Endothelial cell of umbilical vein (primary cell): ENCODE measurements around the gene TSSK6. TPM values are rescaled to one million over a fixed set of nuclear protein-coding genes. Genes with fewer than 3 reads are reported as not detected.

Experiments
- BruUV-seq: library from RNA; stranded (reverse); fragments of 400-500 nt; replicated peaks from 2 replicates; lab custom pipeline; 2021; lab: Mats Ljungman, UMichigan
- CTCF ChIA-PET: fragments of 300-600, 350-600 bp; sonication (Branson Sonifier 250); formaldehyde crosslinking; loops from one replicate; lab custom pipeline; 2021; ENCODE audit warnings: antibody characterized with exemption, inconsistent platforms; lab: Charles Lee
- POLR2A ChIA-PET: fragments of 300-600, 350-600 bp; sonication (Branson Sonifier 250); formaldehyde crosslinking; loops from one replicate; lab custom pipeline; 2021; ENCODE audit warnings: antibody characterized with exemption, inconsistent platforms; lab: Charles Lee
- DNase-seq: peaks from one replicate; pipeline ENCODE4 v3.0.0-alpha.2; 2011; ENCODE audit warnings: low read depth, low spot score
- FAIRE-seq: peaks from 2 replicates; lab custom pipeline; 2011; peaks lifted over from hg19 to GRCh38; lab: Jason Lieb, UNC
- H2AFZ ChIP-seq: 2 replicates; pipeline ENCODE4 v1.6.0; 2012; ENCODE audit warnings: low read depth, low read length, control low read depth, inconsistent platforms
- H3K27ac ChIP-seq: 2 replicates; pipeline ENCODE4 v1.5.1; 2011; ENCODE audit warnings: low read depth, mild to moderate bottlenecking, control low read depth, low read length, moderate library complexity; ENCODE audit not compliant: insufficient read depth
- H3K27me3 ChIP-seq, 2 experiments: 2 replicates each; pipeline versions ENCODE4 v1.6.0 to v1.6.1; 2011; ENCODE audit warnings: low read length in 2 of 2, mixed read lengths in 1 of 2; ENCODE audit not compliant: control insufficient read depth in 2 of 2, insufficient read depth in 2 of 2
- H3K36me3 ChIP-seq, 2 experiments: 2 replicates in 1 of 2; 3 replicates in 1 of 2; pipeline ENCODE4 v1.5.1; 2011; ENCODE audit warnings: low read length in 2 of 2, mild to moderate bottlenecking in 1 of 2, moderate library complexity in 1 of 2; ENCODE audit not compliant: control insufficient read depth in 2 of 2, insufficient read depth in 2 of 2; ENCODE audit errors: extremely low read depth in 1 of 2
- H3K4me1 ChIP-seq: 3 replicates; pipeline ENCODE4 v1.5.1; 2011; ENCODE audit warnings: mild to moderate bottlenecking, low read length; ENCODE audit not compliant: control insufficient read depth, insufficient read depth; ENCODE audit errors: extremely low read depth
- H3K4me2 ChIP-seq: 2 replicates; pipeline ENCODE4 v1.6.1; 2011; ENCODE audit warnings: low read length, control low read depth, mixed read lengths; ENCODE audit not compliant: insufficient read depth
- H3K4me3 ChIP-seq, 3 experiments: fragments of 200-600 bp in 1 of 3; sonication (generic), shearing (Covaris generic) in 1 of 3; replicated peaks in 1 of 3; 2 replicates each; pipeline ENCODE4 v1.5.1; 2011 to 2016; ENCODE audit warnings: control low read depth in 3 of 3, low read length in 3 of 3, mild to moderate bottlenecking in 2 of 3, inconsistent platforms in 1 of 3, low read depth in 1 of 3, moderate library complexity in 1 of 3; ENCODE audit not compliant: insufficient read depth in 1 of 3
- H3K79me2 ChIP-seq: 2 replicates; pipeline ENCODE4 v1.6.0; 2012; ENCODE audit warnings: low read length, inconsistent platforms; ENCODE audit not compliant: control insufficient read depth, insufficient read depth
- H3K9ac ChIP-seq: replicated peaks from 2 replicates; pipeline ENCODE3; 2011; ENCODE audit warnings: low read length, control low read depth; ENCODE audit not compliant: insufficient read depth; ENCODE audit errors: extremely low read depth
- H3K9me1 ChIP-seq: replicated peaks from 3 replicates; pipeline ENCODE4 v1.6.0; 2011; ENCODE audit warnings: mild to moderate bottlenecking, low read length; ENCODE audit not compliant: control insufficient read depth, insufficient read depth; ENCODE audit errors: extremely low read depth
- H3K9me3 ChIP-seq: replicated peaks from 2 replicates; pipeline ENCODE4 v1.5.1; 2012; ENCODE audit warnings: low read length, inconsistent platforms; ENCODE audit not compliant: control insufficient read depth, insufficient read depth
- H4K20me1 ChIP-seq: replicated peaks from 2 replicates; pipeline ENCODE3; 2011; ENCODE audit warnings: mild to moderate bottlenecking, low read length; ENCODE audit not compliant: control insufficient read depth, insufficient read depth; ENCODE audit errors: extremely low read depth
- CTCF ChIP-seq, 2 donors: IDR thresholded peaks; 1 replicate in 1 of 2; 2 replicates in 1 of 2; pipeline ENCODE4 v1.5.1; 2011; ENCODE audit warnings: low read length in 2 of 2, mild to moderate bottlenecking in 2 of 2, moderate library complexity in 2 of 2, control low read depth in 1 of 2, inconsistent platforms in 1 of 2, low read depth in 1 of 2; ENCODE audit not compliant: insufficient read depth in 1 of 2; ENCODE audit errors: extremely low read depth in 1 of 2
- EZH2 ChIP-seq: IDR thresholded peaks from 2 replicates; pipeline ENCODE4 v1.6.1; 2012; ENCODE audit warnings: borderline replicate concordance, low read depth, mild to moderate bottlenecking, moderate library complexity, low read length, inconsistent platforms; ENCODE audit not compliant: severe bottlenecking
- FOS ChIP-seq: IDR thresholded peaks from 2 replicates; pipeline ENCODE4 v1.6.1; 2011; ENCODE audit warnings: mild to moderate bottlenecking, low read length, moderate library complexity, borderline replicate concordance; ENCODE audit not compliant: insufficient read depth
- GATA2 ChIP-seq: IDR thresholded peaks from 2 replicates; pipeline ENCODE4 v1.7.0; 2011; ENCODE audit warnings: low read depth, mild to moderate bottlenecking, moderate library complexity, mixed read lengths, low read length; ENCODE audit not compliant: insufficient read length, insufficient read depth
- JUN ChIP-seq: IDR thresholded peaks from 2 replicates; pipeline ENCODE4 v1.6.1; 2011; ENCODE audit warnings: borderline replicate concordance, low read depth; ENCODE audit not compliant: insufficient read length, insufficient read depth
- MAX ChIP-seq: IDR thresholded peaks from 2 replicates; pipeline ENCODE4 v1.6.1; 2011; ENCODE audit not compliant: insufficient read depth, insufficient read length
- MYC ChIP-seq: IDR thresholded peaks from one replicate; pipeline ENCODE4 v1.6.1; 2011; ENCODE audit warnings: mild to moderate bottlenecking, low read depth, low read length
- POLR2A ChIP-seq: IDR thresholded peaks from 2 replicates; pipeline ENCODE4 v1.6.1; 2012; ENCODE audit warnings: low read depth, mild to moderate bottlenecking, control low read depth, low read length
- POLR2AphosphoS5 ChIP-seq: IDR thresholded peaks from 2 replicates; pipeline ENCODE4 v1.6.1; 2012; ENCODE audit warnings: low read depth, mild to moderate bottlenecking, control low read depth, low read length, moderate library complexity; ENCODE audit not compliant: insufficient read depth
- dilution Hi-C: fragments of 300-500 bp; cut with MboI; formaldehyde crosslinking; loops from one replicate; pipeline ENCODE4 v1.15.0; 2019; ENCODE audit warnings: low sequenced_read_pairs; ENCODE audit not compliant: extremely low pct_ligation_motif_present
- intact Hi-C: fragments of 100-400 bp; cut with micrococcal nuclease; formaldehyde crosslinking; loops from one replicate; pipeline ENCODE4 v1.10.0; 2022
- polyA plus RNA-seq, 4 experiments: library from polyadenylated mRNA; depleted of rRNA in 3 of 4; stranded (reverse) in 3 of 4; unstranded in 1 of 4; fragments of >200 nt; gene quantifications; 2 replicates each; pipeline versions ENCODE4 v1.2.1 to v1.2.3, GENCODE V29; 2011 to 2012; ENCODE audit warnings: missing spikeins in 1 of 4
- total RNA-seq: library from RNA; stranded (reverse); gene quantifications from 2 replicates; pipeline ENCODE4 v1.2.3, GENCODE V29; 2021

The TSSK6 gene
- total and polyA plus RNA-seq, 2 donors (not counting 3 experiments of a cell fraction or from before 2014, with no cell fraction given) = 0.76 to 0.82 TPM

GRCh38 chr19:19550972-19551852 is 35.9 kb upstream of the TSSK6 start:
- TF ChIP-seq MAX = no peak
- no peak for TF ChIP-seq FOS
- TF ChIP-seq GATA2 = no peak
- no peak for TF ChIP-seq CTCF (IDR thresholded peaks at IDR 0.05; ENCODE audit: extremely low read depth in 1 of 2, insufficient read depth in 1 of 2, low read depth in 1 of 2, low read length in 2 of 2)
- no peak for TF ChIP-seq JUN
- no peak for TF ChIP-seq POLR2A
- no peak for TF ChIP-seq POLR2AphosphoS5
- no peak for TF ChIP-seq MYC
- no peak for TF ChIP-seq EZH2
- CTCF ChIA-PET = interaction anchor here (1.1 to 3.2 kb wide), 3 partner anchors 10 to 51 kb away, joined by 3 to 44 read pairs (median 4); partner anchors contain the start of gene YJEFN3
- Histone ChIP-seq H3K36me3 (no peaks in the 10 kb centered on the region), H4K20me1 (no peaks in the 10 kb centered on the region), H3K79me2 (no peaks in the 10 kb centered on the region), H2AFZ (no peak overlapping the region), H3K27ac (no peak overlapping the region), H3K9ac (no peak overlapping the region), H3K9me1 (no peaks in the 10 kb centered on the region), H3K4me2 (no peak overlapping the region), H3K9me3 (no peaks in the 10 kb centered on the region), H3K27me3 (no peaks in the 10 kb centered on the region), H3K4me3 (no peak overlapping the region), H3K4me1 (no peaks in the 10 kb centered on the region)
- no TSS peak for BruUV-seq
- dilution Hi-C loops (no loop called here), intact Hi-C loops (loop anchor here (5.0 kb wide), 1 partner anchor 91 kb away; the partner anchor contains the start of gene GMIP)
- DNase-seq (no peak), FAIRE-seq (no peak)
- POLR2A ChIA-PET = no interaction called here
